RKO (cell line): ENCODE measurements around the gene GJD2.

ENCODE experiments used
- DNase-seq: peaks from one replicate; pipeline ENCODE4 v3.0.0-alpha.2; 2016; ENCODE audit warnings: low spot score

Gene GJD2

GRCh38 chr15:34754674-34755418 lies at the start of gene GJD2:
Gene GJD2, minus strand, starts transcription at chr15:34754998. Its CDS starts 510 bp downstream, at chr15:34754488.
- DNase-seq: no peak

- no peak for DNase-seq
Observed at GRCh38 chr15:34804113-34804512, 49.3 kb upstream of the GJD2 start.

GRCh38 chr15:34802803-34803750 lies 48.3 kb upstream of the GJD2 start:
- no peak for DNase-seq

GRCh38 chr15:34802371-34802770 lies 47.6 kb upstream of the GJD2 start:
- no peak for DNase-seq

- no peak for DNase-seq
Observed at GRCh38 chr15:34799149-34800101, 44.6 kb upstream of the GJD2 start.

- DNase-seq: no peak
Observed at GRCh38 chr15:34796847-34797435, 42.1 kb upstream of the GJD2 start.

GRCh38 chr15:34795267-34796081 lies 40.7 kb upstream of the GJD2 start, which contains the start of gene ACTC1:
Gene ACTC1, minus strand, starts transcription at chr15:34795549. Its CDS starts 741 bp downstream, at chr15:34794808.
- no peak for DNase-seq

- no peak for DNase-seq
Observed at GRCh38 chr15:34794590-34795206, 39.9 kb upstream of the GJD2 start.

GRCh38 chr15:34793901-34794300 lies 39.1 kb upstream of the GJD2 start:
- no peak for DNase-seq

GRCh38 chr15:34793071-34793470 lies 38.3 kb upstream of the GJD2 start:
- no peak for DNase-seq

GRCh38 chr15:34791701-34792100 lies 36.9 kb upstream of the GJD2 start:
- DNase-seq: no peak

- DNase-seq: no peak
Observed at GRCh38 chr15:34790121-34790520, 35.3 kb upstream of the GJD2 start.

- no peak for DNase-seq
Observed at GRCh38 chr15:34789326-34789725, 34.5 kb upstream of the GJD2 start.

- DNase-seq: no peak
Observed at GRCh38 chr15:34786206-34786605, 31.4 kb upstream of the GJD2 start.

GRCh38 chr15:34783991-34784390 lies 29.2 kb upstream of the GJD2 start:
- DNase-seq: no peak

GRCh38 chr15:34783431-34783830 lies 28.6 kb upstream of the GJD2 start:
- no peak for DNase-seq

- no peak for DNase-seq
Observed at GRCh38 chr15:34782901-34783300, 28.1 kb upstream of the GJD2 start.

- no peak for DNase-seq
Observed at GRCh38 chr15:34780725-34781124, 25.9 kb upstream of the GJD2 start.

GRCh38 chr15:34776606-34777105 lies 21.9 kb upstream of the GJD2 start:
- DNase-seq: no peak

- DNase-seq: no peak
Observed at GRCh38 chr15:34773917-34774316, 19.1 kb upstream of the GJD2 start.
